ENCODE measurements around the gene OR52M1. TPM values are rescaled to one million over a fixed set of nuclear protein-coding genes. Genes with fewer than 3 reads are reported as not detected.

The OR52M1 gene
- total RNA-seq, 1 donor from 2014 or later = not detected

GRCh38 chr11:4546878-4547277 lies 1.9 kb downstream of the OR52M1 start:
- Mint-ChIP-seq H3K9me3 (ENCODE audit: unreplicated experiment) (no peaks in the 10 kb centered on the region), H3K4me1 (ENCODE audit: low read depth, unreplicated experiment) (no peaks in the 10 kb centered on the region), H3K27me3 (ENCODE audit: unreplicated experiment) (no peaks in the 10 kb centered on the region), H3K36me3 (ENCODE audit: unreplicated experiment) (no peaks in the 10 kb centered on the region), H3K4me3 (ENCODE audit: unreplicated experiment) (no peak overlapping the region), H3K27ac (ENCODE audit: unreplicated experiment) (no peak overlapping the region)
- no peak for TF ChIP-seq CTCF (IDR thresholded peaks at IDR 0.05; ENCODE audit: partially characterized antibody, unreplicated experiment)
- no peak for DNase-seq

GRCh38 chr11:4547416-4547815 lies 2.4 kb downstream of the OR52M1 start:
- no peak overlapping the region for H3K27ac Mint-ChIP-seq (ENCODE audit: unreplicated experiment)
- no peak overlapping the region for H3K4me3 Mint-ChIP-seq (ENCODE audit: unreplicated experiment)
- no peaks in the 10 kb centered on the region for H3K4me1 Mint-ChIP-seq (ENCODE audit: low read depth, unreplicated experiment)
- no peak for DNase-seq
- no peak for TF ChIP-seq CTCF (IDR thresholded peaks at IDR 0.05; ENCODE audit: partially characterized antibody, unreplicated experiment)
- H3K27me3 Mint-ChIP-seq (ENCODE audit: unreplicated experiment) = no peaks in the 10 kb centered on the region
- no peaks in the 10 kb centered on the region for H3K9me3 Mint-ChIP-seq (ENCODE audit: unreplicated experiment)
- no peaks in the 10 kb centered on the region for H3K36me3 Mint-ChIP-seq (ENCODE audit: unreplicated experiment)

GRCh38 chr11:4551346-4551979 lies 6.5 kb downstream of the OR52M1 start:
- no peak for DNase-seq
- peak; percentile 30 for TF ChIP-seq CTCF (IDR thresholded peaks at IDR 0.05; ENCODE audit: partially characterized antibody, unreplicated experiment)
- Mint-ChIP-seq H3K36me3 (ENCODE audit: unreplicated experiment) (no peaks in the 10 kb centered on the region), H3K27ac (ENCODE audit: unreplicated experiment) (no peak overlapping the region), H3K4me1 (ENCODE audit: low read depth, unreplicated experiment) (peaks cover 2% of the 10 kb centered on the region), H3K9me3 (ENCODE audit: unreplicated experiment) (no peaks in the 10 kb centered on the region), H3K4me3 (ENCODE audit: unreplicated experiment) (no peak overlapping the region), H3K27me3 (ENCODE audit: unreplicated experiment) (peaks cover 4% of the 10 kb centered on the region)

DNA sequence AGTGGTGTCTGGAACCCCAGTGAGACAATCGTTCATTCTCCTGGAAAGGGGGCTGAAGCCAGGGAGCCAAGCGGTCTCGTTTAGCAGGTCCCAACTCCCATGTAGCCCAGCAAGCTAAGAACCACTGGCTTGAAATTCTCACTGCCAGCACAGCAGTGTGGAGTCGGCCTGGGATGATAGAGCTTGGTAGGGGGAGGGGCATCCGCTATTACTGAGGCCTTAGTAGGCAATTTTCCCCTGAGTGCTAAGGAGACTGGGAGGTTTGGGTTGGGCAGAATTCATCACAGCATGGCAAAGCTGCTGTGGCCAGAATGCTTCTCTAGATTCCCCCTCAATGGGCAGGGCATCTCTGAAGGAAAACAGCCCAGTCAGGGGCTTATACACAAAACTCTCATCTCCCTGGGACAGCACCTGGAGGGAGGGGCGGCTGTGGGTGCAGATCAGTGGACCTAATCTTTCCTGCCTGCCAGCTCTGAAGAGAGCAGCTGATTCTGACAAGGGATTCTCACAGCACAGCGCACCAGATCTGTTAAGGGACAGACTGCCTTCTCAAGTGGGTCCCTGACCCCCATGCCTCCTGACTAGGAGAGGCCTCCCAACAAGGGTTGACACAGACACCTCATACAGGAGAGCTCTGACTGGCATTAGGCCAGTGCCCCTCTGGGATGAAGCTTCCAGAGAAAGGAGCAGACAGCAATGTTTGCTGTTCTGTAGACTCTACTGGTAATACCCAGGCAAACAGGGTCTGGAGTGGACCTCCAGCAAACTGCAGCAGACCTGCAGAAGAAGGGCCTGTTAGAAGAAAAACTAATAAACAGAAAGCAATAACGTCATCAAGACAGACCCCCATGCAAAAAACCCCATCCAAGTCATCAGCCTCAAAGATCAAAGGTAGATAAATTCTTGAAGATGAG lies 14.8 kb downstream of the OR52M1 start:
- no peaks in the 10 kb centered on the region for H3K27me3 Mint-ChIP-seq (ENCODE audit: unreplicated experiment)
- peaks cover 17% of the 10 kb centered on the region for H3K36me3 Mint-ChIP-seq (ENCODE audit: unreplicated experiment)
- H3K4me1 Mint-ChIP-seq (ENCODE audit: low read depth, unreplicated experiment) = no peaks in the 10 kb centered on the region
- DNase-seq = no peak
- no peak for TF ChIP-seq CTCF (IDR thresholded peaks at IDR 0.05; ENCODE audit: partially characterized antibody, unreplicated experiment)
- H3K9me3 Mint-ChIP-seq (ENCODE audit: unreplicated experiment) = peaks cover 2% of the 10 kb centered on the region
- no peak overlapping the region for H3K27ac Mint-ChIP-seq (ENCODE audit: unreplicated experiment)
- H3K4me3 Mint-ChIP-seq (ENCODE audit: unreplicated experiment) = no peak overlapping the region

GRCh38 chr11:4560467-4560866 lies 15.5 kb downstream of the OR52M1 start:
- no peak for DNase-seq
- Mint-ChIP-seq H3K27ac (ENCODE audit: unreplicated experiment) (no peak overlapping the region), H3K27me3 (ENCODE audit: unreplicated experiment) (no peaks in the 10 kb centered on the region), H3K4me1 (ENCODE audit: low read depth, unreplicated experiment) (no peaks in the 10 kb centered on the region), H3K9me3 (ENCODE audit: unreplicated experiment) (peaks cover 2% of the 10 kb centered on the region), H3K4me3 (ENCODE audit: unreplicated experiment) (no peak overlapping the region), H3K36me3 (ENCODE audit: unreplicated experiment) (peaks cover 17% of the 10 kb centered on the region)
- TF ChIP-seq CTCF (IDR thresholded peaks at IDR 0.05; ENCODE audit: partially characterized antibody, unreplicated experiment) = no peak

All from glutamatergic neuron (in vitro differentiated cells).